ENCODE data around the gene VIL1. TPM values are rescaled to one million over a fixed set of nuclear protein-coding genes. Genes with fewer than 3 reads are reported as not detected.

The VIL1 gene
- total RNA-seq, 1 experiment from 2014 or later = 3.0 TPM

DNA sequence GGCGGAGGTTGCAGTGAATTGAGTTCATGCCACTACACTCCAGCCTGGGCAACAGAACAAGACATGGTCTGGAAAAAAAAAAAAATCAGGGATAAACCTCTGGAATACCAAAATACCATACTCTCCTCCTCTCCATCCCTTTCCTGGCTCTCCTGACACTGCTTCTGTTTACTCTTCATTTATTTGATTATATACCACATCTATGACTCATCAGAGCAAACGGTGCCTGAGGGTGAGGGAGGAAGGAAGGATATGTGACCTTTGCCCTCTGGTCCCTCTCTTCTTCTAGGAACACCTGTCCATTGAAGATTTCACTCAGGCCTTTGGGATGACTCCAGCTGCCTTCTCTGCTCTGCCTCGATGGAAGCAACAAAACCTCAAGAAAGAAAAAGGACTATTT lies 30.0 kb downstream of the VIL1 start:
- H3K27me3 Mint-ChIP-seq (ENCODE audit: low read depth) = no peaks in the 10 kb centered on the region
- CTCF ChIA-PET = no interaction called here
- peaks cover 18% of the 10 kb centered on the region for H3K36me3 Mint-ChIP-seq
- no peak for DNase-seq (ENCODE audit: low spot score)
- TF ChIP-seq, protein P1, sequence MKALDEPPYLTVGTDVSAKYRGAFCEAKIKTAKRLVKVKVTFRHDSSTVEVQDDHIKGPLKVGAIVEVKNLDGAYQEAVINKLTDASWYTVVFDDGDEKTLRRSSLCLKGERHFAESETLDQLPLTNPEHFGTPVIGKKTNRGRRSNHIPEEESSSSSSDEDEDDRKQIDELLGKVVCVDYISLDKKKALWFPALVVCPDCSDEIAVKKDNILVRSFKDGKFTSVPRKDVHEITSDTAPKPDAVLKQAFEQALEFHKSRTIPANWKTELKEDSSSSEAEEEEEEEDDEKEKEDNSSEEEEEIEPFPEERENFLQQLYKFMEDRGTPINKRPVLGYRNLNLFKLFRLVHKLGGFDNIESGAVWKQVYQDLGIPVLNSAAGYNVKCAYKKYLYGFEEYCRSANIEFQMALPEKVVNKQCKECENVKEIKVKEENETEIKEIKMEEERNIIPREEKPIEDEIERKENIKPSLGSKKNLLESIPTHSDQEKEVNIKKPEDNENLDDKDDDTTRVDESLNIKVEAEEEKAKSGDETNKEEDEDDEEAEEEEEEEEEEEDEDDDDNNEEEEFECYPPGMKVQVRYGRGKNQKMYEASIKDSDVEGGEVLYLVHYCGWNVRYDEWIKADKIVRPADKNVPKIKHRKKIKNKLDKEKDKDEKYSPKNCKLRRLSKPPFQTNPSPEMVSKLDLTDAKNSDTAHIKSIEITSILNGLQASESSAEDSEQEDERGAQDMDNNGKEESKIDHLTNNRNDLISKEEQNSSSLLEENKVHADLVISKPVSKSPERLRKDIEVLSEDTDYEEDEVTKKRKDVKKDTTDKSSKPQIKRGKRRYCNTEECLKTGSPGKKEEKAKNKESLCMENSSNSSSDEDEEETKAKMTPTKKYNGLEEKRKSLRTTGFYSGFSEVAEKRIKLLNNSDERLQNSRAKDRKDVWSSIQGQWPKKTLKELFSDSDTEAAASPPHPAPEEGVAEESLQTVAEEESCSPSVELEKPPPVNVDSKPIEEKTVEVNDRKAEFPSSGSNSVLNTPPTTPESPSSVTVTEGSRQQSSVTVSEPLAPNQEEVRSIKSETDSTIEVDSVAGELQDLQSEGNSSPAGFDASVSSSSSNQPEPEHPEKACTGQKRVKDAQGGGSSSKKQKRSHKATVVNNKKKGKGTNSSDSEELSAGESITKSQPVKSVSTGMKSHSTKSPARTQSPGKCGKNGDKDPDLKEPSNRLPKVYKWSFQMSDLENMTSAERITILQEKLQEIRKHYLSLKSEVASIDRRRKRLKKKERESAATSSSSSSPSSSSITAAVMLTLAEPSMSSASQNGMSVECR (CRISPR knock-in tag; IDR thresholded peaks at IDR 0.05; ENCODE audit: borderline replicate concordance) = no peak
- TF ChIP-seq JAZF1 (CRISPR knock-in tag; IDR thresholded peaks at IDR 0.05) (no peak), ZNF263 (CRISPR knock-in tag; IDR thresholded peaks at IDR 0.05; ENCODE audit: low read depth) (no peak), CBFB (CRISPR knock-in tag; IDR thresholded peaks at IDR 0.05; ENCODE audit: low read depth) (no peak), GRHL2 (CRISPR knock-in tag; IDR thresholded peaks at IDR 0.05; ENCODE audit: insufficient replicate concordance, severe bottlenecking) (no peak), ZNF423 (CRISPR knock-in tag; IDR thresholded peaks at IDR 0.05) (no peak)
- TF ChIP-seq, protein P2, sequence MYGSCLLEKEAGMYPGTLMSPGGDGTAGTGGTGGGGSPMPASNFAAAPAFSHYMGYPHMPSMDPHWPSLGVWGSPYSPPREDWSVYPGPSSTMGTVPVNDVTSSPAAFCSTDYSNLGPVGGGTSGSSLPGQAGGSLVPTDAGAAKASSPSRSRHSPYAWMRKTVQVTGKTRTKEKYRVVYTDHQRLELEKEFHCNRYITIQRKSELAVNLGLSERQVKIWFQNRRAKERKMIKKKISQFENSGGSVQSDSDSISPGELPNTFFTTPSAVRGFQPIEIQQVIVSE (CRISPR knock-in tag; IDR thresholded peaks at IDR 0.05; ENCODE audit: borderline replicate concordance) = no peak
- TF ChIP-seq, protein P3, sequence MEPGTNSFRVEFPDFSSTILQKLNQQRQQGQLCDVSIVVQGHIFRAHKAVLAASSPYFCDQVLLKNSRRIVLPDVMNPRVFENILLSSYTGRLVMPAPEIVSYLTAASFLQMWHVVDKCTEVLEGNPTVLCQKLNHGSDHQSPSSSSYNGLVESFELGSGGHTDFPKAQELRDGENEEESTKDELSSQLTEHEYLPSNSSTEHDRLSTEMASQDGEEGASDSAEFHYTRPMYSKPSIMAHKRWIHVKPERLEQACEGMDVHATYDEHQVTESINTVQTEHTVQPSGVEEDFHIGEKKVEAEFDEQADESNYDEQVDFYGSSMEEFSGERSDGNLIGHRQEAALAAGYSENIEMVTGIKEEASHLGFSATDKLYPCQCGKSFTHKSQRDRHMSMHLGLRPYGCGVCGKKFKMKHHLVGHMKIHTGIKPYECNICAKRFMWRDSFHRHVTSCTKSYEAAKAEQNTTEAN (CRISPR knock-in tag; IDR thresholded peaks at IDR 0.05) = no peak
- TF ChIP-seq, protein P4, sequence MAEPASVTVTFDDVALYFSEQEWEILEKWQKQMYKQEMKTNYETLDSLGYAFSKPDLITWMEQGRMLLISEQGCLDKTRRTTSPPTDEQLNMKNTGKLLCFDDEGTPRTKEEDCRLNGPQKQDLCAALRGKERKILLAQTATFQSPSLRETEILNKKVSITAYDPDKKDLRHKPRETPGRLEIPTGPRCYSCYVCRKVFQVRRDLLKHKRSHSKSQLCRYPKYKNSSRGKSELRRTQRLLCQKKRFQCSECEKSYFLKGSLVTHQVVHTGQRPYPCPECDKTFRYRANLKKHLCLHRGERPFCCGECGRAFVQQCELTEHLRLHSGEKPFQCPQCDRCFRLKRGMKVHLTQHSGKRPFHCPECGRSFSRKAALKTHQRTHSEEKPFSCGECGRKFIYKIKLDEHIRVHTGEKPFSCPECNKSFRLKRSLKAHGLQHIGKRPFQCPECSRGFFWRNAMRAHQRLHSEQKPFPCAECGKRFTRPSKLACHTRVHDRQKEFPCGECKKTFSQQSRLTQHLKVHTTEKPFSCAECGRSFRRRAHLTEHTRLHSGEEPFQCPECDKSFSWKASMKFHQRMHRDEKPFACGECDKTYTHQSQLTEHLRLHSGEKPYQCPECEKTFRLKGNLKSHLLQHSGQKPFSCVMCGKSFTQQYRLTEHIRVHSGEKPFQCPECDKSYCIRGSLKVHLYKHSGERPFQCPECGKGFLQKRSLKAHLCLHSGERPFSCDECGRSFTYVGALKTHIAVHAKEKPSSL (CRISPR knock-in tag; conservative IDR thresholded peaks at IDR 0.05) = no peak
- TF ChIP-seq, protein P5, sequence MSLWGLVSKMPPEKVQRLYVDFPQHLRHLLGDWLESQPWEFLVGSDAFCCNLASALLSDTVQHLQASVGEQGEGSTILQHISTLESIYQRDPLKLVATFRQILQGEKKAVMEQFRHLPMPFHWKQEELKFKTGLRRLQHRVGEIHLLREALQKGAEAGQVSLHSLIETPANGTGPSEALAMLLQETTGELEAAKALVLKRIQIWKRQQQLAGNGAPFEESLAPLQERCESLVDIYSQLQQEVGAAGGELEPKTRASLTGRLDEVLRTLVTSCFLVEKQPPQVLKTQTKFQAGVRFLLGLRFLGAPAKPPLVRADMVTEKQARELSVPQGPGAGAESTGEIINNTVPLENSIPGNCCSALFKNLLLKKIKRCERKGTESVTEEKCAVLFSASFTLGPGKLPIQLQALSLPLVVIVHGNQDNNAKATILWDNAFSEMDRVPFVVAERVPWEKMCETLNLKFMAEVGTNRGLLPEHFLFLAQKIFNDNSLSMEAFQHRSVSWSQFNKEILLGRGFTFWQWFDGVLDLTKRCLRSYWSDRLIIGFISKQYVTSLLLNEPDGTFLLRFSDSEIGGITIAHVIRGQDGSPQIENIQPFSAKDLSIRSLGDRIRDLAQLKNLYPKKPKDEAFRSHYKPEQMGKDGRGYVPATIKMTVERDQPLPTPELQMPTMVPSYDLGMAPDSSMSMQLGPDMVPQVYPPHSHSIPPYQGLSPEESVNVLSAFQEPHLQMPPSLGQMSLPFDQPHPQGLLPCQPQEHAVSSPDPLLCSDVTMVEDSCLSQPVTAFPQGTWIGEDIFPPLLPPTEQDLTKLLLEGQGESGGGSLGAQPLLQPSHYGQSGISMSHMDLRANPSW (CRISPR knock-in tag; conservative IDR thresholded peaks at IDR 0.05; ENCODE audit: low read depth) = no peak
- TF ChIP-seq, protein P6, sequence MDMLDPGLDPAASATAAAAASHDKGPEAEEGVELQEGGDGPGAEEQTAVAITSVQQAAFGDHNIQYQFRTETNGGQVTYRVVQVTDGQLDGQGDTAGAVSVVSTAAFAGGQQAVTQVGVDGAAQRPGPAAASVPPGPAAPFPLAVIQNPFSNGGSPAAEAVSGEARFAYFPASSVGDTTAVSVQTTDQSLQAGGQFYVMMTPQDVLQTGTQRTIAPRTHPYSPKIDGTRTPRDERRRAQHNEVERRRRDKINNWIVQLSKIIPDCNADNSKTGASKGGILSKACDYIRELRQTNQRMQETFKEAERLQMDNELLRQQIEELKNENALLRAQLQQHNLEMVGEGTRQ (CRISPR knock-in tag; IDR thresholded peaks at IDR 0.05) = no peak
- TF ChIP-seq, protein P7, sequence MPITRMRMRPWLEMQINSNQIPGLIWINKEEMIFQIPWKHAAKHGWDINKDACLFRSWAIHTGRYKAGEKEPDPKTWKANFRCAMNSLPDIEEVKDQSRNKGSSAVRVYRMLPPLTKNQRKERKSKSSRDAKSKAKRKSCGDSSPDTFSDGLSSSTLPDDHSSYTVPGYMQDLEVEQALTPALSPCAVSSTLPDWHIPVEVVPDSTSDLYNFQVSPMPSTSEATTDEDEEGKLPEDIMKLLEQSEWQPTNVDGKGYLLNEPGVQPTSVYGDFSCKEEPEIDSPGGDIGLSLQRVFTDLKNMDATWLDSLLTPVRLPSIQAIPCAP (CRISPR knock-in tag; IDR thresholded peaks at IDR 0.05) = no peak
- TF ChIP-seq, protein P8, sequence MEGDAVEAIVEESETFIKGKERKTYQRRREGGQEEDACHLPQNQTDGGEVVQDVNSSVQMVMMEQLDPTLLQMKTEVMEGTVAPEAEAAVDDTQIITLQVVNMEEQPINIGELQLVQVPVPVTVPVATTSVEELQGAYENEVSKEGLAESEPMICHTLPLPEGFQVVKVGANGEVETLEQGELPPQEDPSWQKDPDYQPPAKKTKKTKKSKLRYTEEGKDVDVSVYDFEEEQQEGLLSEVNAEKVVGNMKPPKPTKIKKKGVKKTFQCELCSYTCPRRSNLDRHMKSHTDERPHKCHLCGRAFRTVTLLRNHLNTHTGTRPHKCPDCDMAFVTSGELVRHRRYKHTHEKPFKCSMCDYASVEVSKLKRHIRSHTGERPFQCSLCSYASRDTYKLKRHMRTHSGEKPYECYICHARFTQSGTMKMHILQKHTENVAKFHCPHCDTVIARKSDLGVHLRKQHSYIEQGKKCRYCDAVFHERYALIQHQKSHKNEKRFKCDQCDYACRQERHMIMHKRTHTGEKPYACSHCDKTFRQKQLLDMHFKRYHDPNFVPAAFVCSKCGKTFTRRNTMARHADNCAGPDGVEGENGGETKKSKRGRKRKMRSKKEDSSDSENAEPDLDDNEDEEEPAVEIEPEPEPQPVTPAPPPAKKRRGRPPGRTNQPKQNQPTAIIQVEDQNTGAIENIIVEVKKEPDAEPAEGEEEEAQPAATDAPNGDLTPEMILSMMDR (IDR thresholded peaks at IDR 0.05) = no peak
- TF ChIP-seq, protein P9, sequence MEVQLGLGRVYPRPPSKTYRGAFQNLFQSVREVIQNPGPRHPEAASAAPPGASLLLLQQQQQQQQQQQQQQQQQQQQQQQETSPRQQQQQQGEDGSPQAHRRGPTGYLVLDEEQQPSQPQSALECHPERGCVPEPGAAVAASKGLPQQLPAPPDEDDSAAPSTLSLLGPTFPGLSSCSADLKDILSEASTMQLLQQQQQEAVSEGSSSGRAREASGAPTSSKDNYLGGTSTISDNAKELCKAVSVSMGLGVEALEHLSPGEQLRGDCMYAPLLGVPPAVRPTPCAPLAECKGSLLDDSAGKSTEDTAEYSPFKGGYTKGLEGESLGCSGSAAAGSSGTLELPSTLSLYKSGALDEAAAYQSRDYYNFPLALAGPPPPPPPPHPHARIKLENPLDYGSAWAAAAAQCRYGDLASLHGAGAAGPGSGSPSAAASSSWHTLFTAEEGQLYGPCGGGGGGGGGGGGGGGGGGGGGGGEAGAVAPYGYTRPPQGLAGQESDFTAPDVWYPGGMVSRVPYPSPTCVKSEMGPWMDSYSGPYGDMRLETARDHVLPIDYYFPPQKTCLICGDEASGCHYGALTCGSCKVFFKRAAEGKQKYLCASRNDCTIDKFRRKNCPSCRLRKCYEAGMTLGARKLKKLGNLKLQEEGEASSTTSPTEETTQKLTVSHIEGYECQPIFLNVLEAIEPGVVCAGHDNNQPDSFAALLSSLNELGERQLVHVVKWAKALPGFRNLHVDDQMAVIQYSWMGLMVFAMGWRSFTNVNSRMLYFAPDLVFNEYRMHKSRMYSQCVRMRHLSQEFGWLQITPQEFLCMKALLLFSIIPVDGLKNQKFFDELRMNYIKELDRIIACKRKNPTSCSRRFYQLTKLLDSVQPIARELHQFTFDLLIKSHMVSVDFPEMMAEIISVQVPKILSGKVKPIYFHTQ (CRISPR knock-in tag; IDR thresholded peaks at IDR 0.05) = no peak
- H3K9me3 Mint-ChIP-seq = no peaks in the 10 kb centered on the region
- no peak overlapping the region for H3K4me3 Mint-ChIP-seq
- ATAC-seq = no peak
- H3K4me1 Mint-ChIP-seq = peaks cover 11% of the 10 kb centered on the region
- no peak overlapping the region for H3K27ac Mint-ChIP-seq
- POLR2A ChIA-PET = no interaction called here
